Smooth muscle cell (in vitro differentiated cells): ENCODE data around the gene FABP3. TPM values are rescaled to one million over a fixed set of nuclear protein-coding genes. Genes with fewer than 3 reads are reported as not detected.

Experiments used
- DNase-seq: peaks from one replicate; lab custom pipeline; 2025; ENCODE audit not compliant: unreplicated experiment; lab: John Stamatoyannopoulos, UW
- H2AFZ ChIP-seq: fragments of 200-600 bp; sonication (generic); 2 replicates; pipeline ENCODE4 v1.6.0; 2016; ENCODE audit warnings: antibody characterized with exemption, low read depth, mild to moderate bottlenecking
- H3F3A ChIP-seq: fragments of 200-600 bp; sonication (generic); 2 replicates; pipeline ENCODE4 v1.6.0; 2017; ENCODE audit warnings: antibody characterized with exemption, low read depth
- H3K27ac ChIP-seq: fragments of 200-600 bp; sonication (generic); 2 replicates; pipeline ENCODE4 v1.5.1; 2016; ENCODE audit warnings: low read depth, mild to moderate bottlenecking
- H3K27me3 ChIP-seq: fragments of 200-600 bp; sonication (generic); 2 replicates; pipeline ENCODE4 v1.6.1; 2016; ENCODE audit warnings: low read depth, mild to moderate bottlenecking
- H3K36me3 ChIP-seq: fragments of 200-600 bp; sonication (generic); 2 replicates; pipeline ENCODE4 v1.5.1; 2016; ENCODE audit warnings: low read depth
- H3K4me1 ChIP-seq: fragments of 200-600 bp; sonication (generic); 2 replicates; pipeline ENCODE4 v1.5.1; 2016; ENCODE audit warnings: low read depth
- H3K4me2 ChIP-seq: fragments of 200-600 bp; sonication (generic); 2 replicates; pipeline ENCODE4 v1.6.0; 2016; ENCODE audit warnings: mild to moderate bottlenecking
- H3K4me3 ChIP-seq: fragments of 200-600 bp; sonication (generic); 2 replicates; pipeline ENCODE4 v1.5.1; 2016; ENCODE audit warnings: mild to moderate bottlenecking
- H3K79me2 ChIP-seq: fragments of 200-600 bp; sonication (generic); 2 replicates; pipeline ENCODE4 v1.6.0; 2016; ENCODE audit warnings: low read depth, mild to moderate bottlenecking
- H3K9ac ChIP-seq: fragments of 200-600 bp; sonication (generic); 2 replicates; pipeline ENCODE4 v1.6.0; 2016; ENCODE audit warnings: low read depth
- H3K9me3 ChIP-seq: fragments of 200-600 bp; sonication (generic); replicated peaks from 2 replicates; pipeline ENCODE4 v1.5.1; 2016; ENCODE audit warnings: low read depth
- H4K20me1 ChIP-seq: fragments of 200-600 bp; sonication (generic); 2 replicates; pipeline ENCODE4 v1.6.0; 2016; ENCODE audit warnings: low read depth
- WGBS: methylation state at CpG from one replicate; pipeline ENCODE4 v1.1.7; 2016; ENCODE audit warnings: low lambda C conversion rate; 5-methylcytosine and 5-hydroxymethylcytosine counted together
- polyA plus RNA-seq: library from polyadenylated mRNA; unstranded; fragments of >200 nt; fragmentation: Nextera tagmentation; extraction: Ambion mirVana; gene quantifications from 2 replicates; pipeline ENCODE4 v1.2.1, GENCODE V29; 2016
- total RNA-seq: library from RNA; depleted of rRNA; stranded (reverse); fragments of >200 nt; gene quantifications from 2 replicates; pipeline ENCODE4 v1.2.3, GENCODE V29; 2014
- TF ChIP-seq, protein P1 (sequence below): fragments of 200-600 bp; sonication (generic); IDR thresholded peaks from 2 replicates; pipeline ENCODE4 v1.5.1; 2017; ENCODE audit warnings: borderline replicate concordance, mild to moderate bottlenecking, antibody characterized with exemption; ENCODE audit not compliant: insufficient read depth, poor library complexity, severe bottlenecking

FABP3 gene
- total and polyA plus RNA-seq, 2 experiments from 2014 or later = 2.5 to 6.9 TPM

DNA sequence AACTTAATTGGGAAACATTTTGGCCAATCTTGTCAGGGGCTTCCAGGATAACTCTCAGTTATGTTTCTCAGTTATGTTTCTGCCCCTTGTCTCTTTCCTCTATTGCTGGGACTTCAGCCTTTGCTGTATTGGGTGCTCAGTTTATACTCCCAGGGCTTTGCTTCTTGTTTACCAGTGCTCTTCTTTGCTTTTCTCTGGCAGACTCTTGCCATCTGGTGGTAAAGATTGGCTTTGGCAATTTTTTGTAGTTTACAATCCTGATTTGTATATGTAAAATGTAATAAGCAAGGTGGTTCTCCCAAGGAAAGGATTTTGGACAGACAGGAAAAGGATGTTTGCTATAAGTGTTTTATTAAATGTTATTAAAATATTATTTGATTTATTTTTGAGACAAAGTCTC lies 37.9 kb downstream of the FABP3 start:
- Histone ChIP-seq H3K4me3 (no peak overlapping the region), H3K27me3 (no peaks in the 10 kb centered on the region)

DNA sequence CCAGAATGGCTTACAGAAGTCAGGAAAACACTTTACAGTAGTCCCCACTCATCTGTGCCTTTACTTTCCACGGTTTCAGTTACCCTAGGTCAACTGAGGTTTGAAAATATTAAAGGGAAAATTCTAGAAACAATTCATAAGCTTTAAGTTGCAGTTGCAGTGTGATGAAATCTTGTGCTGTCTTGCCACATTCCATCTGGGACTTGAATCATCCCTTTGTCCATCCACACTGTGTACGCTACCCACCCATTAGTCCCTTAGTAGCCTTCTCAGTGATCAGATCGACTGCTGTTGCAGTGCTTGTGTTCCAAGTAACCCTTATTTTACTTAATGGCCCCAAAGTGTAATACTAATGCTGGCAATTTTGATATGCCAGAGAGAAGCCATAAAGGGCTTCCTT lies 45.5 kb downstream of the FABP3 start:
- no peaks in the 10 kb centered on the region for H3K27me3 ChIP-seq
- WGBS = 54% methylated on average over 3 of the region's 3 CpGs
- H3K36me3 ChIP-seq = no peaks in the 10 kb centered on the region
- peaks cover 2% of the 10 kb centered on the region for H4K20me1 ChIP-seq
- TF ChIP-seq, protein P1, sequence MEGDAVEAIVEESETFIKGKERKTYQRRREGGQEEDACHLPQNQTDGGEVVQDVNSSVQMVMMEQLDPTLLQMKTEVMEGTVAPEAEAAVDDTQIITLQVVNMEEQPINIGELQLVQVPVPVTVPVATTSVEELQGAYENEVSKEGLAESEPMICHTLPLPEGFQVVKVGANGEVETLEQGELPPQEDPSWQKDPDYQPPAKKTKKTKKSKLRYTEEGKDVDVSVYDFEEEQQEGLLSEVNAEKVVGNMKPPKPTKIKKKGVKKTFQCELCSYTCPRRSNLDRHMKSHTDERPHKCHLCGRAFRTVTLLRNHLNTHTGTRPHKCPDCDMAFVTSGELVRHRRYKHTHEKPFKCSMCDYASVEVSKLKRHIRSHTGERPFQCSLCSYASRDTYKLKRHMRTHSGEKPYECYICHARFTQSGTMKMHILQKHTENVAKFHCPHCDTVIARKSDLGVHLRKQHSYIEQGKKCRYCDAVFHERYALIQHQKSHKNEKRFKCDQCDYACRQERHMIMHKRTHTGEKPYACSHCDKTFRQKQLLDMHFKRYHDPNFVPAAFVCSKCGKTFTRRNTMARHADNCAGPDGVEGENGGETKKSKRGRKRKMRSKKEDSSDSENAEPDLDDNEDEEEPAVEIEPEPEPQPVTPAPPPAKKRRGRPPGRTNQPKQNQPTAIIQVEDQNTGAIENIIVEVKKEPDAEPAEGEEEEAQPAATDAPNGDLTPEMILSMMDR = no peak
- H3K79me2 ChIP-seq = no peaks in the 10 kb centered on the region
- H3K4me2 ChIP-seq = peak overlapping the region; percentile 39
- no peak for DNase-seq
- no peaks in the 10 kb centered on the region for H3K9me3 ChIP-seq
- peaks cover 6% of the 10 kb centered on the region for H3K4me1 ChIP-seq
- H3K27ac ChIP-seq = peak overlapping the region; percentile 38
- H3F3A ChIP-seq = no peaks in the 10 kb centered on the region
- H2AFZ ChIP-seq = no peak overlapping the region
- H3K4me3 ChIP-seq = no peak overlapping the region
- peak overlapping the region; percentile 8 for H3K9ac ChIP-seq

More for the DNA sequence above, 37.9 kb downstream of the FABP3 start:
- Histone ChIP-seq H3K9ac (no peak overlapping the region), H3K36me3 (no peaks in the 10 kb centered on the region), H4K20me1 (peaks cover 10% of the 10 kb centered on the region), H3K4me2 (no peak overlapping the region), H3K27ac (no peak overlapping the region), H3K79me2 (no peaks in the 10 kb centered on the region), H3K4me1 (no peaks in the 10 kb centered on the region), H3F3A (no peaks in the 10 kb centered on the region), H3K9me3 (no peaks in the 10 kb centered on the region), H2AFZ (no peak overlapping the region)
- TF ChIP-seq, protein P1 = peak; percentile 44
- no peak for DNase-seq

DNA sequence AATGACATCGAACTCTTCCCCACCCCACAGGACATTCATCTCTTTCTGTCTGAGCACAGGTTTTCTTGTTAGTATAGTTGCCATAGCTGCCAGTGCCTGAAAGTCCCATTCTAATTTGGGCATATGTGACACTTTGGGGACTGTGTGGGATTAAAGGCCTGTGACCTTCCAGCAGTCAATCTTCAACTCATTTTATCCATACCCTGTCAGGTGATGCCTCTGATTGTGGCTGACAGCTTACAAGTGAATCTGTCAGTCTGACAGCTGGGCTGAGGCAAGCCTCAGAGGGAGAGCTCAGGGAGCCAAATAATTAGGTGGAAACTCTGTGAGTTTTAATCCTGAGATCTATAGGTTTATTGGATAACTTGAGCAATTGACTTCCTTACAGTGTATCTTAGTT lies 46.4 kb downstream of the FABP3 start:
- Histone ChIP-seq H3K9ac (no peak overlapping the region), H3F3A (no peaks in the 10 kb centered on the region), H3K27me3 (no peaks in the 10 kb centered on the region), H3K4me1 (peaks cover 6% of the 10 kb centered on the region), H3K4me2 (no peak overlapping the region), H3K4me3 (no peak overlapping the region), H3K9me3 (no peaks in the 10 kb centered on the region), H3K36me3 (no peaks in the 10 kb centered on the region), H4K20me1 (peaks cover 2% of the 10 kb centered on the region), H3K27ac (peak overlapping the region; percentile 38), H3K79me2 (no peaks in the 10 kb centered on the region), H2AFZ (no peak overlapping the region)
- WGBS = 91% methylated on average over 1 of the region's 1 CpG
- TF ChIP-seq, protein P1 = no peak
- no peak for DNase-seq

DNA sequence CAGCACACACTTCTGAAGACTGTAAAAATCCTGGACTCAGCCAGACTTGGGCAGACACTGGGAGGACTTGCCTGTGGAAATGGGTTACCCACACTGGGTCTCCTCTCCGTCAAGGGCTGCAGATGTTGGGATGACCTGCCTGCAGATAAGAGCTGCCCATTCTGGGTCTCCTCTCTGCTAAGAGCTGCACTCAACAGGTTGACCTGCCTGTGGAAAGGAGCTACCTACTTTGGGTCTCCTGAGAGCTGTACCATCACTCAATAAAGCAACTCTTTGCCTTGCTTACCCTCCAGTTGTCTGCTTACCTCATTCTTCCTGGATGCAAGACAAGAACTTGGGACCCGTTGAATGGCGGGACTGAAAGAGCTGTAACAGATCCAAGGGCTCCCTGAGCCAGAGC lies 47.9 kb downstream of the FABP3 start:
- TF ChIP-seq, protein P1 = no peak
- Histone ChIP-seq H3K79me2 (no peaks in the 10 kb centered on the region), H3K4me1 (peaks cover 6% of the 10 kb centered on the region), H3K9me3 (no peaks in the 10 kb centered on the region), H4K20me1 (peaks cover 2% of the 10 kb centered on the region), H3K4me2 (no peak overlapping the region), H2AFZ (no peak overlapping the region), H3F3A (no peaks in the 10 kb centered on the region), H3K27me3 (no peaks in the 10 kb centered on the region), H3K27ac (no peak overlapping the region), H3K4me3 (no peak overlapping the region), H3K36me3 (no peaks in the 10 kb centered on the region), H3K9ac (no peak overlapping the region)
- WGBS = 96% methylated on average over 3 of the region's 3 CpGs
- no peak for DNase-seq
